AG04449 (cell line): ENCODE measurements around the gene ADGRF3.
A peak's percentile ranks its signal among the peaks of the same experiment; 100 is the strongest.

Experiments used
- CTCF ChIA-PET: fragments of 350-600 bp; formaldehyde crosslinking; extraction: SDS; loops from one replicate; lab custom pipeline; 2021; ENCODE audit warnings: antibody characterized with exemption; lab: Yijun Ruan, JAX
- POLR2A ChIA-PET: fragments of 400-600, 350-600 bp; formaldehyde crosslinking; extraction: SDS; loops from one replicate; lab custom pipeline; 2020; ENCODE audit warnings: antibody characterized with exemption, inconsistent platforms; lab: Yijun Ruan, JAX
- DNase-seq: peaks from one replicate; pipeline ENCODE4 v3.0.0-alpha.2; 2010; ENCODE audit warnings: low read depth, low spot score
- H3K4me3 ChIP-seq: 2 replicates; pipeline ENCODE4 v1.5.1; 2011; ENCODE audit warnings: low read depth, mild to moderate bottlenecking, control low read depth, low read length
- TF ChIP-seq, protein P1 (sequence below): IDR thresholded peaks from one replicate; pipeline ENCODE4 v1.5.1; 2011; ENCODE audit warnings: mild to moderate bottlenecking, moderate library complexity, low read length, control low read depth, inconsistent platforms; ENCODE audit not compliant: insufficient read depth; ENCODE audit errors: missing control alignments

The ADGRF3 gene

DNA sequence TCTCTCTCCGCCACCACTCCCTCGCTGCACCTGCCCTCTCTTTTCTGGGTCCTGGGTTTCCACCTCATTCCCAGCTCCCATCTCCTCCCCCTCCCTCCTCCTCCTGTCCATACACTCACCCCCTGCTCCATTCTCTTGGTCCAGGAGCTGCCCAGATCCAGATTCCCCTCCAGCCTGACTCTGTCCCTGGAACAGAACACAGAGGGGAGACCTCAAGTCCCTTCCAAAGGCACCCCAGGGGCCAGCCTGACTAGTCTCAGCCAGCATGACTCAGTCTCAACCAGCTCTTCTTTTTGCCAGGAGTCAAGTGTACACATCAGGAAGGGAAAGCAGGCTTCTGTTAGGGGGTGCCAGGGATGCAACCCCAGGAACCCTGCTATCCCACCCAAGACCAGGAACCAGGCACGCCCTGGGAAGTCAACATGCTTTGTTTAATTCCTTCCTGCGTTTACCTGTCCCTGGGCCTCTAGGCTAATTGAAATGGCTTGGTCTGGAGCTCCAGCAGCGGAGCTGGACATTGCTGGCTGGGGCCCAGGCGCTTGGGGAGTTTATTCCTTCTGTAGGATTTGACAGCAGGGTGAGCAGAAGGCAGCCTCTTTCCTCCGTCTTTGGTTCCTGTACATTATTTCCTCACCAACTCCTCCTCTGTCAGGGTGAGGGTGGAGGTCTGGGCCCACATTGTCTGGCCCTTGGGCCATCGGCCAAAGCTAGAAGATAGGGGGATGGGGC is 29.0 kb downstream of the ADGRF3 start:
- DNase-seq: no peak
- CTCF ChIA-PET: interaction anchor here (0.8 to 7.5 kb wide), 6 partner anchors 9 to 430 kb away, joined by 3 to 42 read pairs (median 3); no protein-coding TSS in a partner anchor
- TF ChIP-seq, protein P1, sequence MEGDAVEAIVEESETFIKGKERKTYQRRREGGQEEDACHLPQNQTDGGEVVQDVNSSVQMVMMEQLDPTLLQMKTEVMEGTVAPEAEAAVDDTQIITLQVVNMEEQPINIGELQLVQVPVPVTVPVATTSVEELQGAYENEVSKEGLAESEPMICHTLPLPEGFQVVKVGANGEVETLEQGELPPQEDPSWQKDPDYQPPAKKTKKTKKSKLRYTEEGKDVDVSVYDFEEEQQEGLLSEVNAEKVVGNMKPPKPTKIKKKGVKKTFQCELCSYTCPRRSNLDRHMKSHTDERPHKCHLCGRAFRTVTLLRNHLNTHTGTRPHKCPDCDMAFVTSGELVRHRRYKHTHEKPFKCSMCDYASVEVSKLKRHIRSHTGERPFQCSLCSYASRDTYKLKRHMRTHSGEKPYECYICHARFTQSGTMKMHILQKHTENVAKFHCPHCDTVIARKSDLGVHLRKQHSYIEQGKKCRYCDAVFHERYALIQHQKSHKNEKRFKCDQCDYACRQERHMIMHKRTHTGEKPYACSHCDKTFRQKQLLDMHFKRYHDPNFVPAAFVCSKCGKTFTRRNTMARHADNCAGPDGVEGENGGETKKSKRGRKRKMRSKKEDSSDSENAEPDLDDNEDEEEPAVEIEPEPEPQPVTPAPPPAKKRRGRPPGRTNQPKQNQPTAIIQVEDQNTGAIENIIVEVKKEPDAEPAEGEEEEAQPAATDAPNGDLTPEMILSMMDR: no peak
- no peak overlapping the region for H3K4me3 ChIP-seq
- POLR2A ChIA-PET: no interaction called here

DNA sequence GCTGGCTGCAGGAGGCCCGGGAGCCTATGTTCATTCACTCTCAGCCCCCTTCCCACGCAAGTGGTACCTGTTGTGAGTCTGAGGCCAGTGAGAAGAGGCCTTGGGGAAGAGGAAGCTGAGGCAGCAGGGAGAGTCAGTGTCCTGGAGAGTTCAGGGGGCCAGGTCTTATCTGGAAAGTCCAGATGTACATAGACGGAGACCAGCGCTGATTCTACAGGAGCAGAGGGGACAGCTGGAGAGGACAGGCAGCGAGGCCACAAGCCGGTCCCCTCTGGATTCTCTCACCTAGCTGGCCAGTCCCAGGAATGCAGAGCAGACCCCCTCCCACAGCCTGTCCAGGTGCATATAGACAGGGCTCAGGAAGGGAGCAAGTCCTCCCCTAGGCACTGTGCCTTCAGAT is 29.7 kb downstream of the ADGRF3 start:
- TF ChIP-seq, protein P1: no peak
- H3K4me3 ChIP-seq: no peak overlapping the region
- no peak for DNase-seq
- ChIA-PET POLR2A (no interaction called here), CTCF (interaction anchor here (1.1 to 7.5 kb wide), 2 partner anchors 10 to 14 kb away, joined by 3 to 42 read pairs; no protein-coding TSS in a partner anchor)

DNA sequence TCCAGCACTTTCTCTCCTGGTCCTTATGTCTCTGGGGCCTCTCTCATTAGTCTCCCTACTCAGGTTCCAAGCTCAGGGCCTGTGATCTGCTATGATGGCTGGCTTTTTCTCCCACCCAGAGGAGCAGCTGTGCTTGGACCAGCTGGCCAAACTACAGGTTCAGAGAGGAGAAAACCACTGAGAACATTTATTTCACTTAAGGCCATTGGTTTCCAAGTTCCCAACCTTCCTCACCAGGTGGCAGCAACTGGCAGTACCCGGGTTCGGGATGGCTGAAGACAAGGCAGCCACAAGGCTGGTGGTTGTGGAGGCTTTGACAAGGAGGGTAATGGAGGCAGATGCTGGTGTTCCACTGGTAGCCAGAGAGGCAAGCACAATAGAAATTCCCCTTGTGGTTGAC is 30.5 kb downstream of the ADGRF3 start:
- CTCF ChIA-PET: interaction anchor here (0.9 to 7.5 kb wide), 4 partner anchors 11 to 15 kb away, joined by 3 to 42 read pairs (median 3); no protein-coding TSS in a partner anchor
- POLR2A ChIA-PET: no interaction called here
- H3K4me3 ChIP-seq: no peak overlapping the region
- TF ChIP-seq, protein P1: peak; percentile 10
- no peak for DNase-seq

DNA sequence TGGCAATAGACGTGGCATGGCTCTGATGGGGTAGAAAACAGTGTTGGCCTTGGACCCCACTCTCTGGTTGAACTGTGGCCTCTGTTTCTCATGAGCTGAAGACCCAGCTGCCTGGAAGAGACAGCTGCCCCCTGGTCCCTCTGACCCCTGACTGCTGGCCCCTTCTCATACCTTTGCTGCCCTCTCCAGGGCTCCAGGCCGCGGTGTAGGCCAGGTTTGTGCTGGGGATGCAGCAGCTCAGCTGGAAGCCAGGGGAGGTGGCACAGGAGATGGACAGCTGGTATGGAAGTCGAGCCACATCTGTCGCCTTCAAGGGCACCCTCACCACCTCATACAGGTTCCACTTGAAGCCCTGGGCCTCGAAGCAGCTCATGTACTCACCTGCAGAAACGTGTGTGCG is 32.3 kb downstream of the ADGRF3 start:
- no peak overlapping the region for H3K4me3 ChIP-seq
- ChIA-PET CTCF (interaction anchor here (1.0 to 7.5 kb wide), 2 partner anchors 13 to 17 kb away, joined by 3 to 42 read pairs; no protein-coding TSS in a partner anchor), POLR2A (no interaction called here)
- TF ChIP-seq, protein P1: no peak
- no peak for DNase-seq

DNA sequence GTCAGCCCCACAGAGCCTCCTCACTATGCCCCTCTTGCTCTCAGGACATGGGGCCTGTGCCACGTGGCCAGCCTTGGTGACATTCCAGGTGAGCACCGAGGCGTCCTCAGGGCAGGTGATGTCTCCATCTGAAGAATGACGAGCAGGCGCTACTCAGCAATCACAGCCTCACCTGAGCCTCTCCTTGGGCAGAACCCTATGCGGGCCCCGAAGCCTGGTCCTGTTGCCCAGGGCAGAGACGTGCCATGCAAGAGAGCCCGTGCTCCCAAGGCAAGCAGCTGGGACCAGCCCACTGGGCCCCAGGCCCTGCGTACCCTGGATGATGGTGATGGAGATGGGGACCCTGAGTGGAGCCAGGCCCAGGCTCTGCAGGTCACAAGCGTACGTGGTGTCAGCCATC is 33.1 kb downstream of the ADGRF3 start:
- TF ChIP-seq, protein P1: no peak
- ChIA-PET CTCF (interaction anchor here (1.0 kb wide), 1 partner anchor 11 kb away, joined by 3 read pairs; no protein-coding TSS in a partner anchor), POLR2A (no interaction called here)
- no peak for DNase-seq
- H3K4me3 ChIP-seq: no peak overlapping the region

DNA sequence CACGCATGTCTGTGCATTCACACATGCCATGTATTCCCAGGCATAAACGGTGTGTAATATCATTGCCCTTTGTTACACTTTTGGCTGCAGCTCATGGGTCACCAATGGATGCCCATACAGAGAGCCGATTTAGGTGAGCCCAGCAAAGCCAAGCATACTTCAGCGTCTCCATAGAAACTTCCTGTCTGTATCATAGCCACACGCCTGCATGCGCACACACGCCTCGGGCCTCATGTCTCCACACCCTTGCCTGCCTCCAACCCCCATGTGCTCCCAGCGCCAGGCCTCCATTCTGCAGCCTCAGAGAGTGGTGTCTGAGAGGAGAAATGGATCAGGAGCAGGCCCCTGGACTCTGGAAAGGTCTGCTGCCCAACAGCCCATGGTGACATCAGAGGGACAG is 34.1 kb downstream of the ADGRF3 start:
- POLR2A ChIA-PET: no interaction called here
- DNase-seq: no peak
- TF ChIP-seq, protein P1: no peak
- H3K4me3 ChIP-seq: no peak overlapping the region
- CTCF ChIA-PET: interaction anchor here (1.0 kb wide), 1 partner anchor 10 kb away, joined by 3 read pairs; no protein-coding TSS in a partner anchor
